IPS DF 4.7 (cell line): ENCODE data around the gene SNX12.

Experiments used
- DNase-seq: peaks from one replicate; pipeline ENCODE4 v3.0.0-alpha.2; 2013; ENCODE audit warnings: low spot score; ENCODE audit errors: extremely low read depth

Gene SNX12

GRCh38 chrX:71068044-71068918, at the start of gene SNX12:
TSS of gene SNX12 (minus strand) at chrX:71068334. CDS start at chrX:71068306, 28 bp downstream.
- no peak for DNase-seq

- DNase-seq: no peak
These were observed 49.2 kb upstream of the SNX12 start for GRCh38 chrX:71117358-71117757.

DNA sequence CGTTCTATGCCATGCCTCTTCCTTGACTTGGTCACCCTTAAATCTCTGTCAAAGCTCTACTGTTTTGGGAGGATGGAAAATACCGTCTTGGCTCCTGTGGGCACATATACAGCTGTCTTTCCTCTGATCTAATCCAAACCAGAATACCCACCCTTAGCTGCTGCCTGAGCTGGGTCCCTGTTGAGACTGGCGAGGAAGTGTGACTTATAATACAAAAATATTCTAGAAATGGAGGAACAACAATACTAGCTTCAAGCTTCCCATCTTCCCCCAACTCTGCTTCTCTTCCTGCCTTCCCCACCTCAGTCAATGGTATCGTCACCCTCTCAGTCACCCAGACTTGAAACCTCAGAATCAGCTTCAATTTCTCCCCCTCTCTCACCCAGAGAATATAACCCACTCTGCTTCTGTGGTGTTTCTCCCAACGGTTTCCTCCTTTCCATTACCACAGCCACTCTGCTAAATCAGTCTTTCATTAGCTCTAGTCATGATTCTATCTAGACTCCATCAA, 43.8 kb upstream of the SNX12 start:
- DNase-seq: no peak

DNA sequence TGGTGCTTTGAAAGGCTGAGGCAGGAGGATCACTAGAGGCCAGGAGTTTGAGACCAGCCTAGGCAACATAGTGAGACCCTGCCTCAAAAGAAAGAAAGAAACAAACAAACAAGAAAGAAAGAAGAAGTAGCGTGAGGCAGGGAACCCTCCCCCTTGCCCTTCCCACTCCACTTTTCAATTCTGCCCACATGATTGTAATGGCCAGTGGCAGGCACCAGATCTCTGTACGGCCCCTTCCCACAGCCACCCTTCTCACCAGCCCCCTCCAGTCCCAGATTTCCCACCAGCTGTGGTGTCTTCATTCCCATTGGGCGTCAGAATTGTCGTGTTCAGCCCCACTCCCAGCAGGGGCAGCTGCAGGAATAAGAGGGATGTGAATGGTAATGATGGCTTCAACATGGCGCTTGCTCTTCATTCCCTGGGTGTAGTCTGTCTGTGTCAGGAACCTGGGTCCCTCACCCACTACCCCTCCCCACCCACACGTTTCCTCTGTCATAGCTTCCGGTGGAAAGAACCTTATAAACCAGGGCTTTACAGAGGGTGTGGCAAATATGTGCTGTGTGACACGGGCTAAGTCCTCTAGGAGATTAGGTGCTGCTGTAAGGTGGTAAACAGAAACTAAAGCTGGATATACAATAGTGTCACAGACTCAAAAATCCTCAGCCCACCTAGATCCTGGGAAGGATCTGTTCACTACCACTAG, 43.2 kb upstream of the SNX12 start, which contains the start of gene IL2RG:
IL2RG (minus strand) TSS at position 437 of the 703 bp plus-strand sequence; CDS start at position 399, 38 bp downstream.
- DNase-seq: no peak

DNA sequence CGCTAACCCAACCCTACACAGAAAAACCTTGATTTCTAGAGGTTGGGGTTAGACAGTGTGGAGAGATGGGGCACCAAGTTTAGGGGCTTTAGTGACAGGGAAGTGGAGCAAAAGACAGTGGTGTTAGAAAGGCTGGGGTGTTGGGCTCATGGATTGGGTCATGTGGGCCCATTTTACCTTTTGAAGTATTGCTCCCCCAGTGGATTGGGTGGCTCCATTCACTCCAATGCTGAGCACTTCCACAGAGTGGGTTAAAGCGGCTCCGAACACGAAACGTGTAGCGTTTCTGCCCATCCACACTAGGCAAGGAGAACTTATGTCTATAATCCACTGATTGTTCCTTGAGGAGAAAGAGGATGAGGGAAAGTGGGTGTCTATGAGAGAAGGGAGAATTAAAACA, 40.9 kb upstream of the SNX12 start:
- DNase-seq: no peak

GRCh38 chrX:71107762-71108360, 39.7 kb upstream of the SNX12 start:
- DNase-seq: no peak

- no peak for DNase-seq
These were observed 39.1 kb upstream of the SNX12 start for GRCh38 chrX:71107245-71107644.

- no peak for DNase-seq
These were observed 38.3 kb upstream of the SNX12 start, which contains the start of gene CXorf65 for GRCh38 chrX:71106427-71106826. TSS of gene CXorf65 (minus strand) at chrX:71106740. CDS start at chrX:71106556, 184 bp downstream.

GRCh38 chrX:71105628-71106027, 37.5 kb upstream of the SNX12 start:
- no peak for DNase-seq

DNA sequence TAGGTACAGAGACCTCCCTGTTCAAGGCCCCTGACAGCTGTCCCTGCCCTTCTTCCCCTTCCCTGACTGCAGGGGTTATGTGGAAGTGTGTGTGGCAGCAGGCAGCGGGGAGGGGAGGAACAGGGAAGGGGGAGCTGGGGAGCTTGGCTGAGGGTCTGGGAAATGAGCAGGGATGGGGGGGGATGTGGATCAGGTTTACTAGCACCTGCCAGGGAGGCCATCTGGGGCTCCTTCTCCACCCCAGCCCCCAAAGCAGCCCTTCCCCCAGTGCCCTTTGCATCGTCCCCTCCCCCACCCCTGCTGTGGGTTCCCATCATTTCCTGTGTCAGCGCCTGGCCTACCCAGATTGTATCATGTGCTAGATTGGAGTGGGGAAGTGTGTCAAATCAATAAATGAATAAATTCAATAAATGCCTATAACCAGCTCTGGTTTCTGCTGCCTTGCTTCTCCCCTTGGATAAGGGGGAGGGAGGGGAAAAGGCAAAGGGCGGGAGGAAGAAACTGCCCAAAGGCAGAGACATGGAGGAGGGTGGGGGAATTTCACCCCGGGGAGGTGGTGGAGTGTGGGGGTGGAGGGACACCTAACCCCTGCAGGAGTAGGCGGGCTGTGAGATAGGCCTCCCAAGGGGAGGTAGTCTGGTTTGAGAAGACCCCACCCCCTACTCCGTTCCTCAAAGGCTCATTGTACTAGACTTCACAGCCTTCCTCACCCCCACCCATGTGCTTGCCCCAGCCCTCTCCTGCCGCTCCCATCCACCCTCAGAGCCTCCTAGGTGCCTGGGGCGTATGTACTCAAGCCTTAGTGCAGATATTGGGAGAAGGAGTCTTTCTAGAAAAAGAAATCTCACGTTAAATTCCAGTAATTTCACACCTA, 35.2 kb upstream of the SNX12 start:
- DNase-seq: no peak

DNA sequence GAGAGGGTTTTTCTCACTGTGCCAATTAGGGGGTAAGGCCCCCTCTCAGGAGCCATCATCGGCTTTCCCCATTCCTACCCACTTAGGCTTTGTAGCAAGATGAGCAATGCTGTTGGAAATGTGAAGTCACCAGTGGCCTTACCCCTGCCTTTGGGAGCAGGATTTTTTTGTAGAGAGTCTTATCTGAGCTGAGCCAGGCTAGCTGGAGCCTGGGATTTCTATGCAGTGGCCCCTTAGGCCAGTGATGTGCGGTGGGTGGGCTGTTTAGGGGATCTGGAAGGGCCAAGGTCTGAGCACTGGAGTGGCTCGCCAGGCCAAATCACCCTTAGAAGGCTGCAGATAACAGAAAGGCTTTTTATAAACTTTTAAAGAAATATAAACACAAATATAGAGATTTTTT, 34.2 kb upstream of the SNX12 start:
- no peak for DNase-seq

DNA sequence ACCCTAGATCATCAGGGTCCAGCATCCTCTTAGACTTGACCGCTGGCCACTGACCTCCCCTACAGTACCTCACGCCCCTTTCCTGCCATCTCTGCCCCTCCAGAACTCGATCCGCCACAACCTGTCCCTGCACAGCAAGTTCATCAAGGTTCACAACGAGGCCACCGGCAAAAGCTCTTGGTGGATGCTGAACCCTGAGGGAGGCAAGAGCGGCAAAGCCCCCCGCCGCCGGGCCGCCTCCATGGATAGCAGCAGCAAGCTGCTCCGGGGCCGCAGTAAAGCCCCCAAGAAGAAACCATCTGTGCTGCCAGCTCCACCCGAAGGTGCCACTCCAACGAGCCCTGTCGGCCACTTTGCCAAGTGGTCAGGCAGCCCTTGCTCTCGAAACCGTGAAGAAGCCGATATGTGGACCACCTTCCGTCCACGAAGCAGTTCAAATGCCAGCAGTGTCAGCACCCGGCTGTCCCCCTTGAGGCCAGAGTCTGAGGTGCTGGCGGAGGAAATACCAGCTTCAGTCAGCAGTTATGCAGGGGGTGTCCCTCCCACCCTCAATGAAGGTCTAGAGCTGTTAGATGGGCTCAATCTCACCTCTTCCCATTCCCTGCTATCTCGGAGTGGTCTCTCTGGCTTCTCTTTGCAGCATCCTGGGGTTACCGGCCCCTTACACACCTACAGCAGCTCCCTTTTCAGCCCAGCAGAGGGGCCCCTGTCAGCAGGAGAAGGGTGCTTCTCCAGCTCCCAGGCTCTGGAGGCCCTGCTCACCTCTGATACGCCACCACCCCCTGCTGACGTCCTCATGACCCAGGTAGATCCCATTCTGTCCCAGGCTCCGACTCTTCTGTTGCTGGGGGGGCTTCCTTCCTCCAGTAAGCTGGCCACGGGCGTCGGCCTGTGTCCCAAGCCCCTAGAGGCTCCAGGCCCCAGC, 32.7 kb upstream of the SNX12 start:
- no peak for DNase-seq

DNA sequence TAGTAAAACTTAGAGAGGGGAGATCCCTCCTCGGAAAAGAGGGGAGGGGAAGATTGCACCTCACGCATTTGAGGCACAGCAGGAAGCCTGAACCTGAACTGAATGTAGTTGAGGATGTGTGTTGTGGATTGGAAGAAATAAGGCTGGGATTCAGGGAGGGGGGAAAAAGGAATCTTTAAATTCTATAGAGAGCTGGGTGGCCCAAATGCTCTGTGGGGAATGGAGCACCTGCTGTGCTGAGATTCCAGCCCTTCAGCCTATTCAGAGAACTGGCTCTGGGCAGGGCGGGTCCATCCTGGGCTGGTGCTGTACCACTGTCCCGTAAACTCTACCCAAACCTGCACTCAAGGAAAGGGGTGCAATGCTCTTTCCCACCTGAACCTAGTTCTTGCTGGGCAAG, 31.6 kb upstream of the SNX12 start:
- DNase-seq: no peak

GRCh38 chrX:71098951-71099506, 30.9 kb upstream of the SNX12 start:
- DNase-seq: no peak

- no peak for DNase-seq
These were observed 30.2 kb upstream of the SNX12 start for GRCh38 chrX:71098302-71098701.

GRCh38 chrX:71096760-71097032, 28.6 kb upstream of the SNX12 start:
- no peak for DNase-seq

- DNase-seq: no peak
These were observed 28.0 kb upstream of the SNX12 start for GRCh38 chrX:71095981-71096759.

DNA sequence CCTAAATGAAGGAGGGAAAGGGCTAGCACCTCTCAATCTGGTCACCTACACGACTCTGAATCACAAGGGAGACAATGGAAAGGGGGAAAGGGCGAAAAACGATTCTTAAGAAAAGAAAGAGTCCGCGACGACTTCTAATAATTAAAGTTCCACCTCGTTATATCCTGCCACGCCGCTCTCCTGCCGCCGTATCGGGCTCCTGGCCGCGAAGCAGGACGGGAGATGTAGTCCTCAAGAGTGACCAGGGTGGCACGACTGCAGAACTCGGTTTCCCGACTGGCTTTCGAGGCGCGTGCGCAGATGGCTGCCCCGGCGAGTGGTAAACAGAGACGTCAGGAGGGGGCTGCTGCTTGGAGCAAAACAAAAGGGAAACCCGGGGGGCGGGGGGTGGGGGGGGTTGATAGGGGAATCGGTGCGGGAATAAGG, 27.4 kb upstream of the SNX12 start, which contains the start of gene FOXO4:
FOXO4 (plus strand) TSS at position 297 of the 426 bp plus-strand sequence. CDS start 678 bp downstream, outside the sequence.
- no peak for DNase-seq

DNA sequence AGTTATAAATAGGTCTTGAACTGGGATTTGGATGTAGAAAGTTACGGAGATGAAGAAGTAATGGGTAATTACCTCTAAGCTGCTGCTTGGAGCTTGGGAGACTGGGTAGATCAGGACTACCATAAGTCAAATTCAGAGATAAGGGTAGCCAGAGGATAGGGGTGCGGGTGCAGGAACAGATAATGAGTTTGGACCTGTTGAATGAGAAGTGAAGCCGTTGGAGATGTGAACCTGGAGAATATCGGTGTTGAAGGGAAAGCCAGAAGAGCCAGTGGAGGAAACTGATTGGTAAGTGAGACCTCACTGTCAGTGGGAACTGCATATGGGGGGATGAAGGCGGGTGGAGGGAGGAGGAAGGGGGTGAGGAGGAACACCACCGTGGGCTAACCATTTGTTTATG, 26.9 kb upstream of the SNX12 start:
- DNase-seq: no peak
